NCI-H187 treated with DMSO at 0.1 percent for 48 hours (cell line): ENCODE measurements around the gene LRRN2.
"Not testable (repeated sequence)": the region's sequence is repeated elsewhere in the genome, so short reads cannot be mapped to it uniquely, and the experiment has no call there.

ENCODE experiments used
- DNase-seq: peaks from one replicate; lab custom pipeline; 2025; lab: John Stamatoyannopoulos, UW

The LRRN2 gene

GRCh38 chr1:204629459-204629858, 56.1 kb downstream of the LRRN2 start:
- not testable (repeated sequence) for DNase-seq

- DNase-seq, result no peak
Measured at GRCh38 chr1:204628868-204629267, 56.7 kb downstream of the LRRN2 start.

- no peak for DNase-seq
Measured at GRCh38 chr1:204627436-204627835, 58.1 kb downstream of the LRRN2 start.

GRCh38 chr1:204626381-204626780, 59.2 kb downstream of the LRRN2 start:
- no peak for DNase-seq

GRCh38 chr1:204624631-204625216, 60.8 kb downstream of the LRRN2 start:
- DNase-seq, result no peak

- no peak for DNase-seq
Measured at GRCh38 chr1:204623894-204624361, 61.6 kb downstream of the LRRN2 start.

GRCh38 chr1:204623365-204623893, 62.1 kb downstream of the LRRN2 start:
- DNase-seq, result no peak

- no peak for DNase-seq
Measured at GRCh38 chr1:204621996-204622395, 63.5 kb downstream of the LRRN2 start.

- DNase-seq, result no peak
Measured at GRCh38 chr1:204621396-204621795, 64.1 kb downstream of the LRRN2 start.

GRCh38 chr1:204619721-204620120, 65.8 kb downstream of the LRRN2 start:
- DNase-seq, result no peak

GRCh38 chr1:204618148-204618760, 67.3 kb downstream of the LRRN2 start:
- no peak for DNase-seq

GRCh38 chr1:204617256-204618147, 68.0 kb downstream of the LRRN2 start:
- no peak for DNase-seq

- no peak for DNase-seq
Measured at GRCh38 chr1:204616641-204617040, 68.9 kb downstream of the LRRN2 start.

GRCh38 chr1:204615881-204616280, 69.7 kb downstream of the LRRN2 start:
- no peak for DNase-seq

- no peak for DNase-seq
Measured at GRCh38 chr1:204613636-204614035, 71.9 kb downstream of the LRRN2 start.

GRCh38 chr1:204612326-204612725, 73.2 kb downstream of the LRRN2 start:
- DNase-seq, result no peak

- DNase-seq, result no peak
Measured at GRCh38 chr1:204611036-204611435, 74.5 kb downstream of the LRRN2 start.

GRCh38 chr1:204607910-204608309, 77.6 kb downstream of the LRRN2 start:
- DNase-seq, result no peak

- no peak for DNase-seq
Measured at GRCh38 chr1:204605791-204606190, 79.7 kb downstream of the LRRN2 start.

- no peak for DNase-seq
Measured at GRCh38 chr1:204602871-204603542, 82.5 kb downstream of the LRRN2 start.

- DNase-seq, result no peak
Measured at GRCh38 chr1:204602111-204602579, 83.4 kb downstream of the LRRN2 start.

- DNase-seq, result no peak
Measured at GRCh38 chr1:204600968-204601367, 84.6 kb downstream of the LRRN2 start.
